ENCODE data around the gene TIMP2. TPM values are rescaled to one million over a fixed set of nuclear protein-coding genes. Genes with fewer than 3 reads are reported as not detected.

Gene TIMP2
- total and polyA plus RNA-seq, 2 of the 13 experiments (the other 11 are each of a cell fraction or from before 2014, with no cell fraction given) = 3.8 to 8.5 TPM

- peaks cover 5% of the 10 kb centered on the region; the same call in 1 of the 2 replicates for H4K20me1 ChIP-seq (ENCODE audit: insufficient read depth, low read length)
- H3K4me2 ChIP-seq (ENCODE audit: low read depth, low read length) = no peak overlapping the region
- no peaks in the 10 kb centered on the region for H3K9me3 ChIP-seq (ENCODE audit: low read length)
- in situ Hi-C loops (cut with HindIII; ENCODE audit: extremely low pct_ligation_motif_present, low pct_unique_long_range_greater_than_20kb) (no loop called here), intact Hi-C loops (cut with micrococcal nuclease; ENCODE audit: unreplicated experiment) (no loop called here)
- H3K9ac ChIP-seq (ENCODE audit: insufficient read depth, low read depth, low read length) = no peak overlapping the region
- no peak for ATAC-seq
- H3K4me1 ChIP-seq (ENCODE audit: insufficient read depth, low read length) = peaks cover 51% of the 10 kb centered on the region
- no peak overlapping the region for H3K4me3 ChIP-seq (replicated peaks in 1 of 3; ENCODE audit: insufficient read depth in 1 of 3, low read depth in 2 of 3, low read length in 3 of 3)
- no TSS peak for BruUV-seq (replicated peaks)
- peaks cover 3 to 10% of the 10 kb centered on the region in 2 experiments; a peak in 4 of 5 replicates for H3K36me3 ChIP-seq (replicated peaks in 1 of 2; ENCODE audit: control insufficient read depth in 1 of 2, insufficient read depth in 2 of 2, low read length in 2 of 2)
- H3K27ac ChIP-seq (ENCODE audit: extremely low read length, insufficient read depth, low read length) = no peak overlapping the region
- peaks cover 3% of the 10 kb centered on the region for H3K79me2 ChIP-seq (ENCODE audit: insufficient read depth, low read length)
- POLR2A ChIA-PET = interaction anchor here (1.0 to 4.6 kb wide), 2 partner anchors 12 to 101 kb away, joined by 3 to 32 read pairs; partner anchors contain the start of gene LGALS3BP
- FAIRE-seq = no peak
- CTCF ChIA-PET (ENCODE audit: low intra/inter-chr PET ratio, low total read pairs) = no interaction called here
- H3K27me3 ChIP-seq (ENCODE audit: control insufficient read depth in 1 of 2, insufficient read depth in 2 of 2, low read length in 2 of 2) = no peaks in the 10 kb centered on the region
- no peak for DNase-seq (ENCODE audit: low spot score)
- TF ChIP-seq POLR2A (IDR thresholded peaks at IDR 0.05; ENCODE audit: insufficient read depth in 1 of 2, low read depth in 2 of 2, low read length in 2 of 2) (peak in 1 of 2 experiments; percentile 6; a peak in 1 of 4 replicates), ZNF292 (CRISPR knock-in tag; IDR thresholded peaks at IDR 0.05; ENCODE audit: borderline replicate concordance, low read depth) (no peak), POLR2G (IDR thresholded peaks at IDR 0.05; ENCODE audit: low read depth, low read length) (peak; percentile 15; the same call in 1 of the 2 replicates), RFX5 (IDR thresholded peaks at IDR 0.05; ENCODE audit: low read depth, low read length) (no peak), PHF8 (CRISPR knock-in tag; IDR thresholded peaks at IDR 0.05) (no peak), AGO2 (optimal IDR thresholded peaks at IDR 0.05; ENCODE audit: low read depth, low read length) (peak; percentile 72), ZNF335 (CRISPR knock-in tag; IDR thresholded peaks at IDR 0.05) (no peak), PPARG (CRISPR knock-in tag; conservative IDR thresholded peaks at IDR 0.05) (no peak), ATF3 (CRISPR knock-in tag; IDR thresholded peaks at IDR 0.05) (no peak), TBP (CRISPR knock-in tag; IDR thresholded peaks at IDR 0.05) (no peak), NFATC3 (CRISPR knock-in tag; IDR thresholded peaks at IDR 0.05) (no peak)
- TF ChIP-seq, protein P1, sequence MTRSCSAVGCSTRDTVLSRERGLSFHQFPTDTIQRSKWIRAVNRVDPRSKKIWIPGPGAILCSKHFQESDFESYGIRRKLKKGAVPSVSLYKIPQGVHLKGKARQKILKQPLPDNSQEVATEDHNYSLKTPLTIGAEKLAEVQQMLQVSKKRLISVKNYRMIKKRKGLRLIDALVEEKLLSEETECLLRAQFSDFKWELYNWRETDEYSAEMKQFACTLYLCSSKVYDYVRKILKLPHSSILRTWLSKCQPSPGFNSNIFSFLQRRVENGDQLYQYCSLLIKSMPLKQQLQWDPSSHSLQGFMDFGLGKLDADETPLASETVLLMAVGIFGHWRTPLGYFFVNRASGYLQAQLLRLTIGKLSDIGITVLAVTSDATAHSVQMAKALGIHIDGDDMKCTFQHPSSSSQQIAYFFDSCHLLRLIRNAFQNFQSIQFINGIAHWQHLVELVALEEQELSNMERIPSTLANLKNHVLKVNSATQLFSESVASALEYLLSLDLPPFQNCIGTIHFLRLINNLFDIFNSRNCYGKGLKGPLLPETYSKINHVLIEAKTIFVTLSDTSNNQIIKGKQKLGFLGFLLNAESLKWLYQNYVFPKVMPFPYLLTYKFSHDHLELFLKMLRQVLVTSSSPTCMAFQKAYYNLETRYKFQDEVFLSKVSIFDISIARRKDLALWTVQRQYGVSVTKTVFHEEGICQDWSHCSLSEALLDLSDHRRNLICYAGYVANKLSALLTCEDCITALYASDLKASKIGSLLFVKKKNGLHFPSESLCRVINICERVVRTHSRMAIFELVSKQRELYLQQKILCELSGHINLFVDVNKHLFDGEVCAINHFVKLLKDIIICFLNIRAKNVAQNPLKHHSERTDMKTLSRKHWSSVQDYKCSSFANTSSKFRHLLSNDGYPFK (CRISPR knock-in tag; IDR thresholded peaks at IDR 0.05; ENCODE audit: borderline replicate concordance) = no peak
- TF ChIP-seq, protein P2, sequence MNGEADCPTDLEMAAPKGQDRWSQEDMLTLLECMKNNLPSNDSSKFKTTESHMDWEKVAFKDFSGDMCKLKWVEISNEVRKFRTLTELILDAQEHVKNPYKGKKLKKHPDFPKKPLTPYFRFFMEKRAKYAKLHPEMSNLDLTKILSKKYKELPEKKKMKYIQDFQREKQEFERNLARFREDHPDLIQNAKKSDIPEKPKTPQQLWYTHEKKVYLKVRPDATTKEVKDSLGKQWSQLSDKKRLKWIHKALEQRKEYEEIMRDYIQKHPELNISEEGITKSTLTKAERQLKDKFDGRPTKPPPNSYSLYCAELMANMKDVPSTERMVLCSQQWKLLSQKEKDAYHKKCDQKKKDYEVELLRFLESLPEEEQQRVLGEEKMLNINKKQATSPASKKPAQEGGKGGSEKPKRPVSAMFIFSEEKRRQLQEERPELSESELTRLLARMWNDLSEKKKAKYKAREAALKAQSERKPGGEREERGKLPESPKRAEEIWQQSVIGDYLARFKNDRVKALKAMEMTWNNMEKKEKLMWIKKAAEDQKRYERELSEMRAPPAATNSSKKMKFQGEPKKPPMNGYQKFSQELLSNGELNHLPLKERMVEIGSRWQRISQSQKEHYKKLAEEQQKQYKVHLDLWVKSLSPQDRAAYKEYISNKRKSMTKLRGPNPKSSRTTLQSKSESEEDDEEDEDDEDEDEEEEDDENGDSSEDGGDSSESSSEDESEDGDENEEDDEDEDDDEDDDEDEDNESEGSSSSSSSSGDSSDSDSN (CRISPR knock-in tag; IDR thresholded peaks at IDR 0.05) = no peak
- no peak overlapping the region for H2AFZ ChIP-seq (ENCODE audit: low read length)
- WGBS (ENCODE audit: low lambda C conversion rate) = 96% methylated on average over 17 of the region's 23 CpGs
These were observed 41.9 kb upstream of the TIMP2 start for GRCh38 chr17:78966910-78967600.
